Keratinocyte (primary cell): ENCODE results near the gene ALLC.

Experiments used
- EZH2 ChIP-seq: IDR thresholded peaks from one replicate; pipeline ENCODE4 v1.6.1; 2012; ENCODE audit warnings: inconsistent platforms, mild to moderate bottlenecking, low read length, moderate library complexity
- TF ChIP-seq, protein P1 (sequence below), 3 experiments: IDR thresholded peaks in 1 of 3; conservative IDR thresholded peaks in 1 of 3; optimal IDR thresholded peaks in 1 of 3; 2 replicates in 2 of 3; 3 replicates in 1 of 3; pipeline versions ENCODE3 to v1.5.1; 2011; ENCODE audit warnings: low read length in 3 of 3, mild to moderate bottlenecking in 3 of 3, moderate library complexity in 2 of 3, control low read depth in 1 of 3, inconsistent platforms in 1 of 3; ENCODE audit not compliant: insufficient read depth in 2 of 3; ENCODE audit errors: extremely low read depth in 1 of 3

GRCh38 chr2:3644246-3644525, 13.8 kb upstream of the ALLC start:
- TF ChIP-seq, protein P1, sequence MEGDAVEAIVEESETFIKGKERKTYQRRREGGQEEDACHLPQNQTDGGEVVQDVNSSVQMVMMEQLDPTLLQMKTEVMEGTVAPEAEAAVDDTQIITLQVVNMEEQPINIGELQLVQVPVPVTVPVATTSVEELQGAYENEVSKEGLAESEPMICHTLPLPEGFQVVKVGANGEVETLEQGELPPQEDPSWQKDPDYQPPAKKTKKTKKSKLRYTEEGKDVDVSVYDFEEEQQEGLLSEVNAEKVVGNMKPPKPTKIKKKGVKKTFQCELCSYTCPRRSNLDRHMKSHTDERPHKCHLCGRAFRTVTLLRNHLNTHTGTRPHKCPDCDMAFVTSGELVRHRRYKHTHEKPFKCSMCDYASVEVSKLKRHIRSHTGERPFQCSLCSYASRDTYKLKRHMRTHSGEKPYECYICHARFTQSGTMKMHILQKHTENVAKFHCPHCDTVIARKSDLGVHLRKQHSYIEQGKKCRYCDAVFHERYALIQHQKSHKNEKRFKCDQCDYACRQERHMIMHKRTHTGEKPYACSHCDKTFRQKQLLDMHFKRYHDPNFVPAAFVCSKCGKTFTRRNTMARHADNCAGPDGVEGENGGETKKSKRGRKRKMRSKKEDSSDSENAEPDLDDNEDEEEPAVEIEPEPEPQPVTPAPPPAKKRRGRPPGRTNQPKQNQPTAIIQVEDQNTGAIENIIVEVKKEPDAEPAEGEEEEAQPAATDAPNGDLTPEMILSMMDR (optimal IDR thresholded peaks at IDR 0.05 in 1 of 3, IDR thresholded peaks at IDR 0.05 in 1 of 3, conservative IDR thresholded peaks at IDR 0.05 in 1 of 3; ENCODE audit: extremely low read depth in 1 of 3, insufficient read depth in 2 of 3, low read length in 3 of 3) = no peak
- TF ChIP-seq EZH2 = no peak
